OCI-LY3 (cell line): ENCODE data around the gene CALM3.

ENCODE experiments used
- H2AFZ ChIP-seq: fragments of 200-600, 300-600 bp; shearing (Covaris generic); 2 replicates; pipeline ENCODE4 v1.6.0; 2014; ENCODE audit warnings: antibody characterized with exemption, low read depth, low read length
- H3K27ac ChIP-seq: fragments of 200-600, 300-600 bp; sonication (generic); 2 replicates; pipeline ENCODE4 v1.5.1; 2014; ENCODE audit warnings: mild to moderate bottlenecking, low read length, moderate library complexity, mixed read lengths
- H3K27me3 ChIP-seq: fragments of 200-600, 300-600 bp; sonication (generic); 2 replicates; pipeline ENCODE4 v1.6.1; 2014; ENCODE audit warnings: low read depth, low read length, mixed read lengths
- H3K36me3 ChIP-seq: fragments of 200-600, 300-600 bp; sonication (generic); replicated peaks from 2 replicates; pipeline ENCODE3; 2014; ENCODE audit warnings: low read depth, low read length, mixed read lengths
- H3K4me1 ChIP-seq: fragments of 300-600, 200-600 bp; sonication (generic); 2 replicates; pipeline ENCODE4 v1.6.1; 2014; ENCODE audit warnings: low read length, mixed read lengths
- H3K4me2 ChIP-seq: fragments of 200-600, 300-600 bp; sonication (generic); 2 replicates; pipeline ENCODE4 v1.6.1; 2014; ENCODE audit warnings: low read length, mixed read lengths
- H3K4me3 ChIP-seq: fragments of 300-600, 200-600 bp; sonication (generic); 2 replicates; pipeline ENCODE4 v1.5.1; 2014; ENCODE audit warnings: antibody characterized with exemption, mild to moderate bottlenecking, low read length, moderate library complexity
- H3K79me2 ChIP-seq: fragments of 300-600, 200-600 bp; shearing (Covaris generic); 2 replicates; pipeline ENCODE4 v1.6.1; 2014; ENCODE audit warnings: mild to moderate bottlenecking, low read length, mixed read lengths
- H3K9ac ChIP-seq: fragments of 300-600, 200-600 bp; shearing (Covaris generic); 2 replicates; pipeline ENCODE4 v1.6.0; 2014; ENCODE audit warnings: mild to moderate bottlenecking, low read length, moderate library complexity
- H3K9me3 ChIP-seq: fragments of 200-600, 300-600 bp; shearing (Covaris generic); 2 replicates; pipeline ENCODE4 v1.6.1; 2014; ENCODE audit warnings: low read length, mixed read lengths; ENCODE audit not compliant: insufficient read depth
- H4K20me1 ChIP-seq: fragments of 200-600, 300-600 bp; sonication (generic); 2 replicates; pipeline ENCODE4 v1.6.1; 2016; ENCODE audit warnings: low read length, mixed read lengths; ENCODE audit not compliant: insufficient read depth
- EZH2phosphoT487 ChIP-seq: fragments of 200-600 bp; shearing (Covaris generic); IDR thresholded peaks from 2 replicates; pipeline ENCODE4 v1.6.1; 2018; ENCODE audit warnings: antibody characterized with exemption, mixed run types, low read depth
- TF ChIP-seq, protein P1 (sequence below): fragments of 200-600, 300-600 bp; sonication (generic); IDR thresholded peaks from 2 replicates; pipeline ENCODE4 v1.5.1; 2014; ENCODE audit warnings: antibody characterized with exemption, low read length, low read depth

CALM3 gene

GRCh38 chr19:46648060-46648960 is 47.2 kb downstream of the CALM3 start:
- H3K79me2 ChIP-seq = no peaks in the 10 kb centered on the region
- no peak for TF ChIP-seq EZH2phosphoT487
- TF ChIP-seq, protein P1, sequence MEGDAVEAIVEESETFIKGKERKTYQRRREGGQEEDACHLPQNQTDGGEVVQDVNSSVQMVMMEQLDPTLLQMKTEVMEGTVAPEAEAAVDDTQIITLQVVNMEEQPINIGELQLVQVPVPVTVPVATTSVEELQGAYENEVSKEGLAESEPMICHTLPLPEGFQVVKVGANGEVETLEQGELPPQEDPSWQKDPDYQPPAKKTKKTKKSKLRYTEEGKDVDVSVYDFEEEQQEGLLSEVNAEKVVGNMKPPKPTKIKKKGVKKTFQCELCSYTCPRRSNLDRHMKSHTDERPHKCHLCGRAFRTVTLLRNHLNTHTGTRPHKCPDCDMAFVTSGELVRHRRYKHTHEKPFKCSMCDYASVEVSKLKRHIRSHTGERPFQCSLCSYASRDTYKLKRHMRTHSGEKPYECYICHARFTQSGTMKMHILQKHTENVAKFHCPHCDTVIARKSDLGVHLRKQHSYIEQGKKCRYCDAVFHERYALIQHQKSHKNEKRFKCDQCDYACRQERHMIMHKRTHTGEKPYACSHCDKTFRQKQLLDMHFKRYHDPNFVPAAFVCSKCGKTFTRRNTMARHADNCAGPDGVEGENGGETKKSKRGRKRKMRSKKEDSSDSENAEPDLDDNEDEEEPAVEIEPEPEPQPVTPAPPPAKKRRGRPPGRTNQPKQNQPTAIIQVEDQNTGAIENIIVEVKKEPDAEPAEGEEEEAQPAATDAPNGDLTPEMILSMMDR = no peak
- H3K9me3 ChIP-seq = no peaks in the 10 kb centered on the region
- peaks cover 13% of the 10 kb centered on the region for H3K4me1 ChIP-seq
- H3K9ac ChIP-seq = no peak overlapping the region
- H4K20me1 ChIP-seq = no peaks in the 10 kb centered on the region
- peak overlapping the region; percentile 53 for H3K4me2 ChIP-seq
- H3K4me3 ChIP-seq = no peak overlapping the region
- no peaks in the 10 kb centered on the region for H3K36me3 ChIP-seq
- 0 out of 2 replicates have a peak overlapping the region, but pooled peaks have one; percentile 21 for H3K27ac ChIP-seq
- no peak overlapping the region for H2AFZ ChIP-seq
- H3K27me3 ChIP-seq = peaks cover 11% of the 10 kb centered on the region; the same call in 1 of the 2 replicates

DNA sequence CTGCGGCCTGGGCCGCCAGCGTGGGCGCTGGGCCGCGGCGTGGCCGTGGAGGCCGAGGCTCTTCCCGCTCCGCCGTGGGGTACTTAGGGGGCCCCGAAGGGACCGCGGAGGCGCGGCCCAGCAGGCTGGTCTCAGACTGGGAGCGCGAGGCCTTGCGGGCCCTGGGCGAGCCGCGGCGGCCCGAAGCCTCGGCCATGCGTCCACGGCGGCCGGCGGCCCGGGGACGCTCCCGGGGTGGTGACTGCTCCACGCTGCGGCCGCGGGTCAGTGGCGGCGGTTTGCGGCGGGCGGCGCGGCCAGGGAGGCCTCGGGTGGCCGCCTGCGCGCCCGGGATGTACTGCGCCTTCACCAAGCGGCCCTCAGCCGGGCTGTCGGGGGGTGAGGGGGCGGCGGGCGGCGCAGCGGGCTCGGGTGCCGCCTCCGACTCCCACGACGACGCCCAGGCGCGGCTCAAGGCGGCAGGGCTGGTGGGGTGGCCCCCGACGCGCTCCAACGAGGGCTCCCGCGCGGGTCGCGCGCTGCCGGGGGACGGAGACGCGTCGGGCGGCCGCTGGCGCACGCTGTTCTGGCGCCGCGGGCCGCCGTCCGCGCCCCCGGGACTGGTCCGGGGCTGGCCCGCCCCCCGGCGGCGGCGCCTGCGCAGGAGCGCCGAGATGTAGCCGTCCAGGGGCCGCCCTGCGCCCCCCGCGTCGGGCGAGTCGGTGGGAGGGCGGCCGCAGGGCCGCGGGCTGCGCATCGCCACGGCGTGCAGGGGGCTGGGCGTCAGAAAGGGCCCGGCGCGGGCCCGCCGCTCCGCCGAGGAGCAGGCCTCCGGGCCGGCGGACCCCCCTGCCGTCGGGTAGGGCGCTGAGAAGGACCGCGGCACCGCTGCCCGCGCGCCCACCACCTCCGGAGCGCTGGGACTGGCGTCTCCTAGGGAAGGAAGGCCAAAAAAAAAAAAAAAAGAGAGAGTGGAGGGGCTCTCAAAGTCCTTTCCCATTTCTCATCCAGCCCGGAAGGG is 48.1 kb downstream of the CALM3 start:
- Histone ChIP-seq H3K79me2 (no peaks in the 10 kb centered on the region), H3K27me3 (peaks cover 11% of the 10 kb centered on the region; the same call in 1 of the 2 replicates), H3K4me1 (peaks cover 13% of the 10 kb centered on the region), H3K9ac (no peak overlapping the region), H3K4me2 (no peak overlapping the region), H3K9me3 (no peaks in the 10 kb centered on the region), H3K27ac (no peak overlapping the region), H2AFZ (no peak overlapping the region), H4K20me1 (no peaks in the 10 kb centered on the region), H3K4me3 (no peak overlapping the region), H3K36me3 (no peaks in the 10 kb centered on the region)
- TF ChIP-seq EZH2phosphoT487 = no peak

- Histone ChIP-seq H3K9ac (no peak overlapping the region), H3K9me3 (no peaks in the 10 kb centered on the region), H4K20me1 (no peaks in the 10 kb centered on the region), H3K27me3 (peaks cover 3% of the 10 kb centered on the region; the same call in 1 of the 2 replicates), H3K4me3 (no peak overlapping the region), H3K36me3 (no peaks in the 10 kb centered on the region), H3K4me1 (peaks cover 13% of the 10 kb centered on the region), H2AFZ (no peak overlapping the region), H3K79me2 (no peaks in the 10 kb centered on the region), H3K27ac (no peak overlapping the region), H3K4me2 (no peak overlapping the region)
- TF ChIP-seq, protein P1 = no peak
- no peak for TF ChIP-seq EZH2phosphoT487
Measured at GRCh38 chr19:46650445-46650844, 49.3 kb downstream of the CALM3 start.

DNA sequence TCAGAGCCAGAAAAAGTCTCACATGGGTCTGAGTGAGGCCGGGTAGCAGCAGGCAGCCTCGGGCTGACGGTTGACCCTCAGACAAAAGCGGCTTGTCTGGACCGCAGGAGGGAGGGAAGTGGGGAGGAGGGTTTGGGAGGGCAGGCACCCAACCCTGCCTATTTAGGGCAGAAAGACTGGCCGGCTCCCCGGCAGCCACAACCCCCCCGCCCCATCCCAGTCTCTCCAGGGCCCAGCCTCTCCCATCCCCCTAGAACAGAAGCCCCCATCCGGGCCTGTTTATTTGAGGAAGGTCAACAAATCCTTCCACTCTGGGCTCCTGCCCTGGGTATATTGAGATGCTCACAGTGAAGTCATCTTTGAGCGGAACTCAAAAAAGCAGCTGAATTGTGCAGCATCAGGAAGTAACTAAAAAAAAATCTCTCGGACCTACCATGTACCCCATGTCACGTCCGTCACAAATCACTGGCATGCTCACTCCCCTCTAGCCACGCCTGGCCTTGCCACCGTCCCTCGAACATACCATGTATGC is 53.6 kb downstream of the CALM3 start:
- H3K9ac ChIP-seq = no peak overlapping the region
- H3K9me3 ChIP-seq = no peaks in the 10 kb centered on the region
- H3K27me3 ChIP-seq = peaks cover 7% of the 10 kb centered on the region
- H3K36me3 ChIP-seq = no peaks in the 10 kb centered on the region
- no peak for TF ChIP-seq EZH2phosphoT487
- TF ChIP-seq, protein P1 = no peak
- no peak overlapping the region for H3K4me3 ChIP-seq
- H4K20me1 ChIP-seq = no peaks in the 10 kb centered on the region
- no peak overlapping the region for H3K27ac ChIP-seq
- peaks cover 10% of the 10 kb centered on the region for H3K4me1 ChIP-seq
- no peak overlapping the region for H2AFZ ChIP-seq
- H3K4me2 ChIP-seq = no peak overlapping the region
- H3K79me2 ChIP-seq = no peaks in the 10 kb centered on the region
